HepG2 (cell line): Measurements from ENCODE around the gene SCAANT1. TPM values are rescaled to one million over a fixed set of nuclear protein-coding genes. Genes with fewer than 3 reads are reported as not detected.

ENCODE experiments used
- polyA plus RNA-seq, 8 experiments: library from polyadenylated mRNA; depleted of rRNA in 3 of 8; stranded (reverse) in 7 of 8; unstranded in 1 of 8; fragments of >200 nt; fragmentation: Illumina TruSeq in 4 of 8; extraction: Trizol in 4 of 8; gene quantifications; 2 replicates each; pipeline versions ENCODE4 v1.2.1 to v1.2.3, GENCODE V29; 2011 to 2016; ENCODE audit warnings: low read depth in 4 of 8, missing spikeins in 1 of 8, mixed read lengths in 1 of 8; ENCODE audit not compliant: insufficient read depth in 1 of 8
- small RNA-seq, 3 experiments: library from RNA; depleted of rRNA; stranded (forward); fragments of <200 nt; gene quantifications; one replicate each; pipeline ENCODE3, GENCODE V24; 2012; ENCODE audit warnings: low read depth in 2 of 3, low replicate concordance in 1 of 3; ENCODE audit not compliant: insufficient read length in 3 of 3, insufficient read depth in 2 of 3
- total RNA-seq, 5 experiments: library from RNA; depleted of rRNA; stranded (reverse); fragments of >200 nt; fragmentation: Illumina TruSeq; extraction: Trizol; gene quantifications; 2 replicates each; pipeline ENCODE4 v1.2.3, GENCODE V29; 2016; ENCODE audit warnings: low read depth in 1 of 5

SCAANT1 gene
- total and polyA plus RNA-seq, 2 of the 13 experiments (the other 11 are each of a cell fraction or from before 2014, with no cell fraction given) = not detected

Small RNAs within 50 kb of the gene (small RNA-seq; reads per million reads assigned to genes)
- gene SCAANT1 = 0 reads per million in 3 experiments

Other genes starting within 250 kb of the SCAANT1 start
- not detected in 2 replicates for gene C3orf49, start 93.1 kb downstream of the SCAANT1 start, total RNA-seq (2016; rRNA removed; fragmentation: Illumina TruSeq; extraction: Trizol)
- gene C3orf49, start 93.1 kb downstream of the SCAANT1 start, polyA plus RNA-seq (2011; rRNA removed) = not detected in 2 replicates
- 63.5 and 80.4 TPM in 2 replicates for gene THOC7, start 48.6 kb downstream of the SCAANT1 start, total RNA-seq (2016; rRNA removed; fragmentation: Illumina TruSeq; extraction: Trizol)
- gene THOC7, start 48.6 kb downstream of the SCAANT1 start, polyA plus RNA-seq (2011; rRNA removed) = 26.5 and 32.8 TPM in 2 replicates
- gene ATXN7, start 48.5 kb downstream of the SCAANT1 start, total RNA-seq (2016; rRNA removed; fragmentation: Illumina TruSeq; extraction: Trizol) = 5.4 and 13.8 TPM in 2 replicates
- gene ATXN7, start 48.5 kb downstream of the SCAANT1 start, polyA plus RNA-seq (2011; rRNA removed) = 18.7 and 20.0 TPM in 2 replicates
- 117 and 169 TPM in 2 replicates for gene PSMD6, start 111.1 kb upstream of the SCAANT1 start, total RNA-seq (2016; rRNA removed; fragmentation: Illumina TruSeq; extraction: Trizol)
- 31.1 and 36.8 TPM in 2 replicates for gene PSMD6, start 111.1 kb upstream of the SCAANT1 start, polyA plus RNA-seq (2011; rRNA removed)